Fibroblast of gingiva (primary cell): Measurements from ENCODE around the gene ANXA8.
"Not testable (repeated sequence)": the region's sequence is repeated elsewhere in the genome, so short reads cannot be mapped to it uniquely, and the experiment has no call there.

Experiments used
- DNase-seq: peaks from one replicate; pipeline ENCODE4 v3.0.0-alpha.2; 2011; ENCODE audit warnings: low read depth

ANXA8 gene

GRCh38 chr10:47462577-47463358 is 21.1 kb downstream of the ANXA8 start:
- DNase-seq, result not testable (repeated sequence)

GRCh38 chr10:47461261-47461687 is 22.6 kb downstream of the ANXA8 start:
- DNase-seq, result peak; percentile 29

GRCh38 chr10:47458466-47459154 is 25.3 kb downstream of the ANXA8 start:
- peak; percentile 29 for DNase-seq

GRCh38 chr10:47457826-47458225 is 26.1 kb downstream of the ANXA8 start:
- no peak for DNase-seq

GRCh38 chr10:47457528-47457820 is 26.4 kb downstream of the ANXA8 start:
- no peak for DNase-seq

GRCh38 chr10:47456794-47457527 is 27.0 kb downstream of the ANXA8 start:
- DNase-seq, result no peak

GRCh38 chr10:47456079-47456785 is 27.7 kb downstream of the ANXA8 start:
- DNase-seq, result no peak

- DNase-seq, result not testable (repeated sequence)
These were observed 28.4 kb downstream of the ANXA8 start for GRCh38 chr10:47455350-47456078.

- no peak for DNase-seq
These were observed 29.2 kb downstream of the ANXA8 start for GRCh38 chr10:47454780-47455058.

- DNase-seq, result no peak
These were observed 29.7 kb downstream of the ANXA8 start for GRCh38 chr10:47454008-47454779.

GRCh38 chr10:47453141-47454007 is 30.5 kb downstream of the ANXA8 start:
- no peak for DNase-seq

GRCh38 chr10:47452495-47453140 is 31.3 kb downstream of the ANXA8 start:
- DNase-seq, result no peak

GRCh38 chr10:47451998-47452494 is 31.9 kb downstream of the ANXA8 start:
- DNase-seq, result no peak

- DNase-seq, result no peak
These were observed 32.5 kb downstream of the ANXA8 start for GRCh38 chr10:47451273-47451997.

- no peak for DNase-seq
These were observed 33.5 kb downstream of the ANXA8 start for GRCh38 chr10:47450442-47450841.

- no peak for DNase-seq
These were observed 33.9 kb downstream of the ANXA8 start for GRCh38 chr10:47449979-47450378.

- DNase-seq, result no peak
These were observed 34.6 kb downstream of the ANXA8 start for GRCh38 chr10:47449102-47449978.

- DNase-seq, result no peak
These were observed 36.2 kb downstream of the ANXA8 start for GRCh38 chr10:47447705-47448104.
